GM19099 (cell line): ENCODE measurements around the gene TRMO.

Experiments
- POLR2A ChIP-seq: IDR thresholded peaks from 3 replicates; pipeline ENCODE4 v1.6.1; 2011; ENCODE audit warnings: low read depth; ENCODE audit not compliant: insufficient read length; ENCODE audit errors: extremely low read depth

The TRMO gene

DNA sequence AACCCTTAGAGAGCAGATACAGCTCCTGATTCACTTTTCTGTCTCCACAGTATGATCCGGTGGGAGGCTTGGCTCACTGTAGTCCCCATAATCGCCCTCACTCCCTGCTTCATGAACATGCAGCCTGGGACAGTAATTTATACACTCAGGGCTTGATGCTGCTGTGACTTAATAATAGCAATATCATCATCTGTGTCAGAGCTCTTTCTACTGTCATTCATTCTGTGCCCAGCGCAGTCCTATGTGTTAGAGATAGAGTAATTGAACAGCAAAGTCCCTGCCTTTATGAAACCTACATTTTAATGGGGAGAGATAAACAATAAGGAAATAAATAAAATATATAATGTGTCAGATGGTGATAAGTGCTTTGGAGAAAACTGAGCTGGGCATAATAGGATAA, 18.4 kb upstream of the TRMO start:
- no peak for TF ChIP-seq POLR2A

DNA sequence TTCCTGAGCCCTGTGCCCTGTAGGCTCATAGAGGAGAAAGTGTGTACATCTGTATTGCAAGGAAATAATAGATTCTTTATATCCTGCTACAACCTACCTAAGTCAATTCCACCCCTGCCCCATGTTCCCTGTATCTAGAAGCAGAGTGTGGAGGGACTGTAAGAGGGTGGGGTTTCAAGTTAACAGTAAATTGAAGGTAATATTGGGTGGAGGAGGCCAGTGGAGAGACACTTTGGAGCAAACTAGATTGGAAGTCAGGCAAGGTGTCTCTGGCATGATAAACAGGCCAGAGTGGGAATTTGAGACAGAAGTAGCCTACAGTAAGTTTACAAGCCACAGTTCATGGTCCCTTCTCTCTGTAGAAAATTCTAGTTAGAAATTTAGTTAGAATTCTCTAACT, 17.9 kb upstream of the TRMO start:
- TF ChIP-seq POLR2A = no peak

DNA sequence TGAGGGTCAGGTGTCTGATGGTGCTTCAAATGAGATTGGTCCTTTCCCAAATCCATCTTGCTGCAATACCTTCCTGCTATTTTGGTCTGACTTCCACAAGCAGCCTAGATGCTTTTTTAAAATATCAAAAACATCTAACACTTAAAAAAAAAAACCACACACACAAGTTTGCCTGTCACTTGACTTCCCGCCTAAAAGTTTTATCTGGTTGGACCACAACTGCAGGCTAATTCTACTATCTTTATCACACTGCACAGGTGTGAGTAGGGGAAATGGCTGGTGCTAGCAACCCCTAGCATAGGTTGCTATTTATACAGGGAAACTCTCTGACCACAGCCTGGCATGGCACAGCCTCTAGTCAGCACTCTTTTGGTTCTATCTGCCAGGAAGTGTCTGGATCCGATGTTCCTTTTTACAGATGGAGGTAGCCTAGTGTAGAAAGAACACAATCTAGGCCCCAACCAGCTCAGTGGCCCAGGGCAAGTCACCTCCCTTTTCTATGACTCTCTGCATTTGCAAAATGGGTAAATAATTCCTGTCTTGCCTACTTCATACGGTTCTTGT, 15.9 kb upstream of the TRMO start, which contains the start of gene HEMGN:
Gene HEMGN, minus strand, starts transcription at position 92 of the 564 bp plus-strand sequence. Its CDS starts 36 bp downstream, at position 56.
- TF ChIP-seq POLR2A = no peak

DNA sequence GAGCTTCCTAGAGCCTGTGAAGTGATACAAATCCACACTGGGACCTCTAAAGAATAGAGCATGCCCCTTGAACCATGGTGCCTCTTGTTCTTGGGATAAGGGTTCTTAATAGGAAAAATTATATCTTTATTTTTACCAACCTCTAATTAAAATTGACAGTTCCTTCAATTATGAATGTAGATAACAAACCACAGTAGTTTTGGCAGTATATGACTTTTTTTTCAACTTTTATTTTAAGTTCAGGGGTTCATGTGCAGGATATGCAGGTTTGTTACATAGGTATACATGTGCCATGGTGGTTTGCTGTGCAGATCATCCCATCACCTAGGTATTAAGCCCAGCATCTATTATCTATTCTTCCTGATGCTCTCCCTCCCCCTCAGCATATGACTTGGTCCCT, 14.7 kb upstream of the TRMO start:
- TF ChIP-seq POLR2A = no peak

DNA sequence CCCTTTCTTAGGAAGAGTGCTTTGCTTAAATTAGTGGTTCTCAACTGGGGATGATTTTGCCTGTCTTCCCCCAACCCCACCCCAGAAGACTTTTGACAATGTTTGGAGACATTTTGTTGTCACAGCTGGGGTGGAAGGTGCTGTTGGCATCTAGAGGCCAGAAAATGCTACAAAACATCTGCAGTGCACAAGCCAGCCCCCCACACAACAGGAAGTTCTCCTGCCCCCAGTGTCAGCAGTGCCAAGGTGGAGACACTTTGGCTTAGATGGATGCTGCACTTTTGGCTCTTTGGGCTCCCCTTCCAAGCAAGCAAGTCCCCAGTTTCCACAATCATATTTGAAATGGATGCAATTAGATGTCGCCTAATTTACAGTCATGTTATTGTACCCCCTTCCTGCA, 13.0 kb upstream of the TRMO start:
- no peak for TF ChIP-seq POLR2A

DNA sequence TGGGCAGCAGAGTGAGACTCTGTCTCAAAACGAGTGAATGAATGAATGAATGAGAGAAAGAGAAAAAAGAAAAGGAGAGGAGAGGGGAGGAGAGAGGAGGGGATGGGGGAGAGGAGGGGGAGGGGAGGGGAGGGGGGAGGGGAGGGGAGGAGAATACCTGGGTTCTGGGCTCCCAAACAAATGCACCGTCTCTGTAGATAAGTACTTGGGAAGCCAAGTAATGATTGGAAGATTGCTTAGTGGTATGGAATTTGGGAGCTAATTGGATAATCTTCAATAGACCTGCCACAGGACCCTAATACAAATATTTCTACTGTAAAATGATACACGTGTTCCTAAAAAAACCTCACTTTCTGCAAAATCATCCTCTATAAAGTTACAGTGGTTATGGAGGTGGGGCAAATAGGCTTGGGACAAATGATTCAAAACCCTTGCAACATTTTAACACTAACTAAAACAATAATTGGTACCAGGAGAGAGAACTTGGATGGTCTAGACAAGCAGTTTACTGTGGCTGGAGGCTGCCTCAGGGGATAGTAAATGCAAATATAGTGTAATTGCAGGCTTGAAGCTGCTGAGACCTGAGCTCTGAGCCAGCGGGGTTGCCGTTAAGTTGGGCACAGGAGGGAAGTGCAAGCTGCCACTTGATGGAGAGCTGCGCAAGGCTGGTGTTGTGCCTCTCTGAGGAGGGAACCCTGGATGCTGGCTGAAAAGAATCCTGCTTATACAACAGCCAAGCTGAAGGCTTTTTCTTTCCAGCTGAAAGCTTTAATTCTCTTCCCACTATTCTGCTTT, 12.2 kb upstream of the TRMO start:
- TF ChIP-seq POLR2A = no peak

DNA sequence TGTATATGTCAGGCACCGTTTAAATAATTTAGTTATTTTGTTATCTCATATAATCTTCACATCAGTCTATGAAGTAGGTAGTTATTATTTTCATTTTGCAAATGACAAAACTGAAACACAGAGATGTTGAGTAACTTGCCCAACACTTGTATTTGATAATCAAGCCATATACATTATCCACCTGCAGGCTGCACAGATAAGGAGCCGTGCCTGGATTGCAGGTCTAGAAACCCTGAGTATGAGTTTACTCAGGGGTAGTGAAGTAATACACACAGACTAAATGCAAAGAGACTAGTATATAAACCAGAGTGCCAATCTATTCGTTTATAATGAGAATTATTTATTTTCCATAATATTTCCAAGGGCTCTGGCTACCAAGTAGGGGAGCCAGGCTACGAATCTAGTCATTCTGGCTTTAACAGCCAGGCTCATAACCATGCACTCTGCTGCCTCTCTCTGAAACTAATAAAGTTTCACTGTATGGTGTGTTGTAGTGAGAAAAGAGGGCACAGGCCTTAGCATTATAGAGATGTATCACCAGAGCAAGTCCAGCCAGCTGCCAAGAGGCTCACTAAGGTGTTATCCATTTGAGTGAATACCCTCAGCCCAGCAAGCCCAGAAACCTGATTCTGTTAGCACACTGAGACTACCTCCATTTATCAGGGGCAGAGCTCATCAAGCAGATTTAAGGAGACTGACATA, 11.1 kb upstream of the TRMO start:
- TF ChIP-seq POLR2A = no peak

DNA sequence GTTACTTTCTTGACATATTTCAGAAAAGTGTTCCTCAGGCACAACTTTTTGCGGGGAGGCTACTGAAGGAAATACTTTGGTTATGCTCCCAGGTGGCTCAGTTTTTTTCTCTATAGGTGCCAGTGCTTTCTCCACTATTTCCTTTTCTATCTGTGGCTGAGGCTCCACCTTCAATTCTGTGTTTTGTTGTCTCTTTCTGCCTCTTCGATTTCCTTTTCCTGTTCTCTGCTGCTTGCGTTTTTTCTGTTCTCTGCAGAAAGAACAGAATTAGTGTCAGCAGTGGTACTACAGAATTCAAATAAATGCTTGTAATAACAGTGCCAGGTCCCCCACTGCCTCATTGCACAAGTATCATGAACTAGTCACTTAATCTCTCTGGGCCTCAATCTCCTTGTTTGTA, 8.7 kb upstream of the TRMO start:
- no peak for TF ChIP-seq POLR2A

DNA sequence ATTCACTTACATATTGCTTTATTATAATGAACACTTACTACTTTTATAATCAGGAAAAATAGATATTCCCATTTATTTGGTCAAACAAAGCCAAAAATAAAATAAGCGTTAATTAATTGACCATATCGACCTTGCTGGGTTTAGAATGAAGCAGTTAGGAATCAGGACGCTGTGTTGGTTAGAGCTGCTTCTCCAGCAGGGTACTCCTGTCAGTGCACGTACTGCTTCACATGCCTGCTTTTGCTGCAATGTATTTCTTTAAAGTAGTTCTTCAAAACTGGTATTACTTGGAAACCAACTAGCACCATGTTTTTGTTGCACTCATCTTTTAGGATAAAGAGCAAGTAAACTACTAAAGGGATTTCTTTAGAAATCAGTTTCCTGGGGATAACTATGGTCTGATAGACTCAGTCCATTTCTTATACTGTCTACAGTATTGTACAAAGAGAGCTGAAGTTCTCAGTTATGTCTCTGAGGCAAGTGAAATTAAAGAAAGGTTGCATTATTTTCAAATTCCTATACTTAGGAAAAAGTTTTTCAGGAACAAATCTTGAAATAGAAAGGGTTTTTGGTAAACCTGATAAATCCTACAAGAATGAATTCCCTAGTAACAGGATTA, 6.8 kb upstream of the TRMO start:
- no peak for TF ChIP-seq POLR2A

DNA sequence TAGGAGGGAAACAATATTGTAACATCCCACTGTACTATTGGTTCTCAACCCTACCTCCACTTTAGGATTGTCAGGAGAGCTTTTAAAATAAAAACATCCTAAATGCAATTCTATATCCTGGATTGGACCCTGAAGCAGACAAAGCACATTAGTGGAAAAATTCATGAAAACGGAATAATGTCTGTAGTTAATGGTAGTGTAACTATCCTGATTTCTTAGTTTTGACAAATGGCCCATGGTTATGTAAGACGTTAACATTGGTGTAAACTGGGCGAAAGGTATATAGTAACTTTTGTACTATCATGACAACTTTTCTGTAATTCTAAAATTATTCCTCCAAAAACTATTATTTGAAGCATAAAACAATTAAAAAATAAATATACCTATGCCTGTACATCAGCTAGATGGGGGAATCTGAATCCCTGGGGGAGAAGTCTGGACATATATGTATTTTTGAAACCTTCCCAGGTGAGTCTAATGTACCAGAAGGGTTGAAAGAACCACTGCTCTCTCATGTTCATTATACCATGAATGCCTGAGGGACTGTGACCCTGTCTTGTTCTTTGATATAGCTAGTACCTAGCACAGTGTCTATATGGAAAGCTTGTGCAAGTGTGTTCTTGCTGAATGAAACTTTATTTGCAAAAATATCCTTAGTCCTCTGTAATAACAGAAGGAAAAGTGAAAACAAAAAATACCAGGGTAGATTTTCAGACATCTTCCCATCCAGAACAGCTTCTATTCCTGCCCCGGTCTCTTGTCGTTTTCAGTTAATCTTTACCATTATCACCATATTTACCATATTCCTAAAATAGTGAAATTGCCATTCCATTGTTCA, 3.4 kb upstream of the TRMO start:
- no peak for TF ChIP-seq POLR2A

DNA sequence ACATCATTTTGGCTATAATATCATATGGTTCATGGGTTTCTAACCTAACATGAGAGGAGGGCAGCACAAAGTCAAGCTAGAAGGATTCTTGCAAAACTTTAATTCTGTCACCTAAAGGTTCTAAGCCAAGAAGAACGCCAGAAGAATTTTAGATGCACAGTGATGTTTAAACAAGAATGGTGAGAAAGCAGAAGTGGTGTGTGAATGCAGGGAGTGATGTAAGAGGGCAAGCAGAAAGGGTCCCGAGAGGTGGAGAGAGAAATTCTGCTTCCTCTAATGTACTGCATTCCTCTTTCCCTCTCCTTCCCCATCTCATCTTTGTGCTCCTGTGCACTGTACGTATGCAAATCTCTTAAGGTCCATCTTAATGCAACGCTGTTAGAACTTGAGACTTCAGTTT, 2.1 kb upstream of the TRMO start:
- no peak for TF ChIP-seq POLR2A

DNA sequence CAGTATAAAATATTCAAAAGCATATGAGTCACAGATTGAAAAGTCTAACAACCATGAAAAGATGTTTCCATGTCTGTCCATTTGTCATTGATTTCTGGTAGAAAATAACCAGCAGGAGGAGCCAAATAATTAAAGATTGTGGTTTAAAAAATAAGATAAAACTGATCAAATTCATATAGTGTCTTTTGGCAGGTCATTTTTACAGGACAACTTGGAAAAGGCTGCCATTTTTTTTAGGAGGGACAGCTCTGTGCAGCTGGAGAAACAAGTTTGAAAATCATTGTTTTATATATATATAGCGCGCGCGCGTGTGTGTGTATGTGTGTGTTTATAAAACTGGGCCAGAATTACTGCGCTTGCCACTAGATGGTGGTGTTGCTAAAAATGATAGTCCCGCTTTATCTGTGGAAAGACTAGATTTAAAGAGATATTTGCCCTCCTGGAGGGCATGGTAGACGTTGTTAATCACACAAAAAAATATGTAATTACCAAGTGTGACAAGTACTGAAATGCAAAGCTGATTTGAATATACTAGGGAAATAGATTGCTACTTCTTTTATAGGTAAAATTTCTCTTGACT, 1.3 kb upstream of the TRMO start:
- no peak for TF ChIP-seq POLR2A

DNA sequence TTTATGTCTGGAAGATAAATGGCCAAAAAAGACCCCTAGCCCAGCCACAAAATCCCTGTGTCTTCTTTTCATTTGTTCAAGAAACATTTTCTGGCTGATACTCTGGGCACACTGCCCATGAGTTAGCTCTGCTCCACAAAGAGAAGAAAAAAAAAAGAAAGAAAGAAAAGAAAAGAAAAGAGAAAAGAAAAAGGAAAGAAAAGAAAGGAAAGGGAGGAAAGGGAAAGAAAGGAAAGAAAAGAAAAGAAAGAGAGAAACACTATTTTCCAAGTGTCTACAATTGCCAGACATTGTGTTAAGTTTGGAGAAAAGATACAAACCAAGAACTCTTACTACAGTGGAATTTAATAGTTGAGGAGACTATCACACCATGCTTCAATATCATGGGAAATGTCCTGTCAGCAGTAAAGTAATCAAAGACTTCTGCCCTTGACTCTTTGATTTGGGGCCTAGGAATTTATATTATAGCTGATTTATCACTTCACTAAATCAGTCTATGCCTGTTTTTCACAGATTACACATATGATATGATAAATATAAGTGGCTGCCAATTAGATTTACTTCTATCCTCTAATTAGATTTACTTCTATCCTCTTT, 3.0 kb downstream of the TRMO start:
- no peak for TF ChIP-seq POLR2A

DNA sequence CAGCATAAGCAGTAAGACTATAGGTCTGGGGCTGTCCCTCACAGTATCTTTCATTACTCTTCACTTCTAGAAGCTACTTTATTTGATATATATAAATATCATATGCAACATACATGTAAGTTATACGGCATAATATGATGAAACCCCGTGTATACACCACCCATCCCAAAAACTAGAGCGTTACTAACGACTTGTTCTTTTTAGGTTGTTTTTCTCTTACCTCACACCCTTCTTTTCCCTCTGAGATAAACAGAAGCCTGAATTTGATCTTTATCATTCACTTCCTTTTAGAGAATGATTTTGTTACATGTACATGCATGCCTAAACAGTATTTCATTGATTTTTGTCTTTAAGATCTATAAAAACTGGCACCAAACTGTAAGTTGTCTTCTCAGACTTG, 3.7 kb downstream of the TRMO start:
- no peak for TF ChIP-seq POLR2A
